ENCODE measurements around the gene ATXN2.
A peak's percentile ranks its signal among the peaks of the same experiment; 100 is the strongest.

The ATXN2 gene

DNA sequence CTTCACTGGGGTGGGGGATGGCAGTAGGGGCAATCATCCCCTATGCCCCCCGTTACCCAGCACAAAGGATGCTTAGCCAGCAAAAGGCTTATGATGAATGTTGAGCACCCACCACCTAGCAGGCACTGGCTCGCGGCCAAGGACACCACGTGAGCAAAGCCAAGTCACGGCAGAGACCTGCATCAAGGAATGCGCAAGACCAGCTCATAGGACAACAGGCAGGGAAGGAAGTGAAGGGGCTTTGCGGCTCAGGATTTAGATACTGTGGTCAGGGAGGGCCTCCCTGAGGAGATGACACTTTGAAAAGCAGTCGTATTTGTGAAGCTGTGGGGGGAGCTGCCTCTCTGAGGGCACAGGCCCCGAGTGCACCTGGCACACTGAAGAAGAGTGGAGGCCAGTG is 160.6 kb downstream of the ATXN2 start:
- Histone ChIP-seq H3K4ac (ENCODE audit: low read depth in 1 of 2, low read length in 2 of 2) (peak overlapping the region in 1 of 2 experiments; percentile 10), H3K9ac (ENCODE audit: low read length) (peak overlapping the region; percentile 63), H3K79me1 (replicated peaks; ENCODE audit: low read length, poor library complexity, severe bottlenecking) (no peaks in the 10 kb centered on the region), H3K4me3 (ENCODE audit: insufficient read depth in 1 of 2, low read depth in 1 of 2, low read length in 2 of 2) (no peak overlapping the region), H2BK120ac (ENCODE audit: low read depth, low read length) (no peak overlapping the region), H2AFZ (ENCODE audit: low read depth, low read length) (no peak overlapping the region), H3K14ac (ENCODE audit: low read length in 2 of 2) (peak overlapping the region in 1 of 2 experiments; percentile 15), H3K27me3 (ENCODE audit: control insufficient read depth in 1 of 2, insufficient read depth in 1 of 2, low read length in 2 of 2) (no peaks in the 10 kb centered on the region), H2BK5ac (ENCODE audit: low read depth, low read length, poor library complexity, severe bottlenecking) (peak overlapping the region; percentile 78), H3K4me1 (ENCODE audit: control insufficient read depth, insufficient read depth, low read depth, low read length) (peaks cover 68% of the 10 kb centered on the region), H2AK5ac (ENCODE audit: low read length, severe bottlenecking) (peak overlapping the region; percentile 24), H4K8ac (ENCODE audit: low read length) (peak overlapping the region; percentile 82), H2BK12ac (ENCODE audit: low read length in 2 of 2) (peak overlapping the region; percentile 27 to 87), H2BK15ac (ENCODE audit: low read depth, poor library complexity, severe bottlenecking) (no peak overlapping the region), H3K9me3 (ENCODE audit: control insufficient read depth, low read length) (no peaks in the 10 kb centered on the region), H3K18ac (ENCODE audit: low read depth in 1 of 2, low read length in 2 of 2) (peak overlapping the region; percentile 56 to 58), H4K91ac (ENCODE audit: low read length) (peak overlapping the region; percentile 70), H3K36me3 (ENCODE audit: control insufficient read depth in 1 of 2, insufficient read depth in 2 of 2, low read depth in 1 of 2, low read length in 2 of 2) (peaks cover 35 to 52% of the 10 kb centered on the region in 2 experiments), H3K4me2 (ENCODE audit: low read length, poor library complexity, severe bottlenecking) (no peak overlapping the region), H3K23ac (ENCODE audit: low read length in 2 of 2) (peak overlapping the region in 1 of 2 experiments; percentile 35), H3K27ac (ENCODE audit: low read length, poor library complexity, severe bottlenecking) (peak overlapping the region; percentile 86)
- WGBS: 62% methylated on average over 9 of the region's 9 CpGs
- DNase-seq: peak; percentile 62

DNA sequence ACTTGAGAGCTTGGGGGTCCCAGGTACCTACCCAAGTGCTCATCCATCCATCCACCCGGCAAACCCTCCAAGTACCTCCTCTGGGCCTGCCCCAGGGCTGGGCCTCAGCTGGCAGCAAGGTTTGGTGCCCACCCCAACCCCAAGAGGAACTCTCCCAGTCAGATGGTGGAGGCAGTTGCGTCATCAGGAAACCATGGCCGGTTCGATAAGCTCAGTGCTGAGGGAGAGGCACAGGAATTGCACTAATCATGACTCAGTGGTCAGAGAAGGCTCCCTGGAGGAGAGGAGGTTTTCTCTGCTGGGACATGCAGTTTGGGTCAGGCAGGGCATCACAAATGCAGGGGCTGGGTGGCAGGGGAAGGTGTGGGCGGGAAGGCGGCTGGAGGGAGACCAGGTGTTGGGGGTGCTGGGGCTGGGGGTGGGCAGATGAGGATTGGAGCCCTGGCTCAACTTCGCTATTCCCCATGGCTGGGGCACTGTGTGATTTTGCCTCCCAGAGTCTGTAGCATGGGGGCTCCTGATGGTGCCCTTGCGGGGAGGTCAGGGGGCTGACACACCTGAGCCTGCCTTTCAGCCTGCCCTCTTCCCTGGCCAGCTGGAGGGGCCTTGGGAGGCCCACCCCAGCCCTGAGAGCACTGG is 161.2 kb downstream of the ATXN2 start:
- Histone ChIP-seq H3K36me3 (ENCODE audit: control insufficient read depth in 1 of 2, insufficient read depth in 2 of 2, low read depth in 1 of 2, low read length in 2 of 2) (peaks cover 29 to 49% of the 10 kb centered on the region in 2 experiments), H3K9ac (ENCODE audit: low read length) (peak overlapping the region; percentile 63), H2BK12ac (ENCODE audit: low read length in 2 of 2) (peak overlapping the region; percentile 27 to 87), H2BK120ac (ENCODE audit: low read depth, low read length) (no peak overlapping the region), H3K4me3 (ENCODE audit: insufficient read depth in 1 of 2, low read depth in 1 of 2, low read length in 2 of 2) (no peak overlapping the region), H3K79me1 (replicated peaks; ENCODE audit: low read length, poor library complexity, severe bottlenecking) (no peaks in the 10 kb centered on the region), H2BK15ac (ENCODE audit: low read depth, poor library complexity, severe bottlenecking) (no peak overlapping the region), H3K23ac (ENCODE audit: low read length in 2 of 2) (no peak overlapping the region), H3K14ac (ENCODE audit: low read length in 2 of 2) (peak overlapping the region in 1 of 2 experiments; percentile 15), H3K4me1 (ENCODE audit: control insufficient read depth, insufficient read depth, low read depth, low read length) (peaks cover 64% of the 10 kb centered on the region), H3K4ac (ENCODE audit: low read depth in 1 of 2, low read length in 2 of 2) (peak overlapping the region in 1 of 2 experiments; percentile 10), H4K91ac (ENCODE audit: low read length) (peak overlapping the region; percentile 43), H3K4me2 (ENCODE audit: low read length, poor library complexity, severe bottlenecking) (no peak overlapping the region), H3K27me3 (ENCODE audit: control insufficient read depth in 1 of 2, insufficient read depth in 1 of 2, low read length in 2 of 2) (no peaks in the 10 kb centered on the region), H2AK5ac (ENCODE audit: low read length, severe bottlenecking) (peak overlapping the region; percentile 34), H3K27ac (ENCODE audit: low read length, poor library complexity, severe bottlenecking) (peak overlapping the region; percentile 86), H3K9me3 (ENCODE audit: control insufficient read depth, low read length) (no peaks in the 10 kb centered on the region), H2BK5ac (ENCODE audit: low read depth, low read length, poor library complexity, severe bottlenecking) (peak overlapping the region; percentile 78), H2AFZ (ENCODE audit: low read depth, low read length) (no peak overlapping the region), H3K18ac (ENCODE audit: low read depth in 1 of 2, low read length in 2 of 2) (peak overlapping the region; percentile 58 to 71), H4K8ac (ENCODE audit: low read length) (peak overlapping the region; percentile 82)
- WGBS: 57% methylated on average over 8 of the region's 8 CpGs
- peak; percentile 88 for DNase-seq

DNA sequence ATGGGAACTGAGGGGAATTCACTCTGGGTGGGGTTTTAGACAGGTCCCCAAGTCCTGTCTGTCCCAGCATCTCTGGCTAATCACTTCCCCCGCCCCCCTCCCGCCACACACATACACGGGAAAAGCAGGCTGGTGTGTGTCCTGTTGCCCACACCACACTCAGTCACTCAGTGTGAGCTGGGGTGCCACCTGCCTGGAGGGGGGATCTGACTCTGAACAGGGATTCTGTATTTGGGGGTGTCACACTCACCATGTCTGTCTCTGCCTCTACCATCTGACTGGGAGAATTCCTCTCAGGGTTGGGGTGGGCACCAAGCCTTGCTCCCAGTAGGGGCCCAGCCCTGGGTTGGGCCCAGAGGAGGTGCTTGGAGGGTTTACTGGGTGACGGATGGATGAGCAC is 162.3 kb downstream of the ATXN2 start:
- Histone ChIP-seq H4K91ac (ENCODE audit: low read length) (no peak overlapping the region), H4K8ac (ENCODE audit: low read length) (peak overlapping the region; percentile 38), H2BK5ac (ENCODE audit: low read depth, low read length, poor library complexity, severe bottlenecking) (peak overlapping the region; percentile 22), H2AFZ (ENCODE audit: low read depth, low read length) (no peak overlapping the region), H2BK15ac (ENCODE audit: low read depth, poor library complexity, severe bottlenecking) (no peak overlapping the region), H3K27ac (ENCODE audit: low read length, poor library complexity, severe bottlenecking) (peak overlapping the region; percentile 86), H3K4ac (ENCODE audit: low read depth in 1 of 2, low read length in 2 of 2) (no peak overlapping the region), H3K9ac (ENCODE audit: low read length) (no peak overlapping the region), H2BK12ac (ENCODE audit: low read length in 2 of 2) (peak overlapping the region in 1 of 2 experiments; percentile 2), H3K18ac (ENCODE audit: low read depth in 1 of 2, low read length in 2 of 2) (peak overlapping the region in 1 of 2 experiments; percentile 55), H3K4me1 (ENCODE audit: control insufficient read depth, insufficient read depth, low read depth, low read length) (peaks cover 57% of the 10 kb centered on the region), H2BK120ac (ENCODE audit: low read depth, low read length) (no peak overlapping the region), H3K27me3 (ENCODE audit: control insufficient read depth in 1 of 2, insufficient read depth in 1 of 2, low read length in 2 of 2) (no peaks in the 10 kb centered on the region), H3K23ac (ENCODE audit: low read length in 2 of 2) (peak overlapping the region in 1 of 2 experiments; percentile 1), H3K36me3 (ENCODE audit: control insufficient read depth in 1 of 2, insufficient read depth in 2 of 2, low read depth in 1 of 2, low read length in 2 of 2) (peaks cover 22 to 39% of the 10 kb centered on the region in 2 experiments), H3K4me3 (ENCODE audit: insufficient read depth in 1 of 2, low read depth in 1 of 2, low read length in 2 of 2) (no peak overlapping the region), H2AK5ac (ENCODE audit: low read length, severe bottlenecking) (peak overlapping the region; percentile 58), H3K4me2 (ENCODE audit: low read length, poor library complexity, severe bottlenecking) (no peak overlapping the region), H3K79me1 (replicated peaks; ENCODE audit: low read length, poor library complexity, severe bottlenecking) (no peaks in the 10 kb centered on the region), H3K14ac (ENCODE audit: low read length in 2 of 2) (peak overlapping the region in 1 of 2 experiments; percentile 35), H3K9me3 (ENCODE audit: control insufficient read depth, low read length) (no peaks in the 10 kb centered on the region)
- DNase-seq: no peak
- 100% methylated on average over 1 of the region's 4 CpGs for WGBS

DNA sequence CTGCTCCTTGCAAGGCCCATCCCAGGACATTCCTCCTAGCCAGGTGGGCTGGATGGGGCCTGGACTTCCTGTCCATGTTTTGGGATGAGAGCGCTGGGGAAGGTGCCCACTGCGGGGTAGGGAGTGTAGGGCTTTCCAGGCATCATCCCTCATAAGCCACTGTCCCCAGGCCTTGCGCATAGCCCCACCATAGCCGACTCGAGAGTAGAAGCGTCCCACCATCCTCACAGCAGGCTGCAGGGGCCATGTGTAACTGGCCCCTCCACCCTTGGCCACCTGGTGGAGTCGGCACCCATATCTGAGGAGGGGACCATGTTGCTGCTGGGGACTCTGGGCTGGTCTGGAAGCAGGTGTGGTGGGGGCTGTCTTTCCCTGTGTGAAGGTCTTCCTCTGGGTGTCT is 162.8 kb downstream of the ATXN2 start:
- Histone ChIP-seq H3K4me2 (ENCODE audit: low read length, poor library complexity, severe bottlenecking) (no peak overlapping the region), H2AFZ (ENCODE audit: low read depth, low read length) (no peak overlapping the region), H4K91ac (ENCODE audit: low read length) (peak overlapping the region; percentile 31), H3K9ac (ENCODE audit: low read length) (peak overlapping the region; percentile 9), H2BK12ac (ENCODE audit: low read length in 2 of 2) (no peak overlapping the region), H2BK15ac (ENCODE audit: low read depth, poor library complexity, severe bottlenecking) (no peak overlapping the region), H2BK120ac (ENCODE audit: low read depth, low read length) (no peak overlapping the region), H3K4ac (ENCODE audit: low read depth in 1 of 2, low read length in 2 of 2) (no peak overlapping the region), H3K18ac (ENCODE audit: low read depth in 1 of 2, low read length in 2 of 2) (peak overlapping the region; percentile 23 to 59), H4K8ac (ENCODE audit: low read length) (peak overlapping the region; percentile 67), H3K36me3 (ENCODE audit: control insufficient read depth in 1 of 2, insufficient read depth in 2 of 2, low read depth in 1 of 2, low read length in 2 of 2) (peaks cover 18 to 37% of the 10 kb centered on the region in 2 experiments), H3K4me1 (ENCODE audit: control insufficient read depth, insufficient read depth, low read depth, low read length) (peaks cover 61% of the 10 kb centered on the region), H3K4me3 (ENCODE audit: insufficient read depth in 1 of 2, low read depth in 1 of 2, low read length in 2 of 2) (no peak overlapping the region), H3K27ac (ENCODE audit: low read length, poor library complexity, severe bottlenecking) (peak overlapping the region; percentile 86), H2BK5ac (ENCODE audit: low read depth, low read length, poor library complexity, severe bottlenecking) (no peak overlapping the region), H3K79me1 (replicated peaks; ENCODE audit: low read length, poor library complexity, severe bottlenecking) (no peaks in the 10 kb centered on the region), H3K27me3 (ENCODE audit: control insufficient read depth in 1 of 2, insufficient read depth in 1 of 2, low read length in 2 of 2) (no peaks in the 10 kb centered on the region), H3K23ac (ENCODE audit: low read length in 2 of 2) (no peak overlapping the region), H3K14ac (ENCODE audit: low read length in 2 of 2) (peak overlapping the region in 1 of 2 experiments; percentile 35), H2AK5ac (ENCODE audit: low read length, severe bottlenecking) (peak overlapping the region; percentile 58), H3K9me3 (ENCODE audit: control insufficient read depth, low read length) (no peaks in the 10 kb centered on the region)
- WGBS: 95% methylated on average over 7 of the region's 7 CpGs
- no peak for DNase-seq

Data from mesenchymal stem cell (in vitro differentiated cells and primary cell).